Mammary epithelial cell (primary cell): Measurements from ENCODE around the gene HIP1.

Source experiments
- CTCF ChIP-seq, 2 donors: IDR thresholded peaks in 1 of 2; conservative IDR thresholded peaks in 1 of 2; 2 replicates each; pipeline ENCODE4 v1.5.1; 2011 to 2012; ENCODE audit warnings: inconsistent platforms in 2 of 2, low read length in 2 of 2, mild to moderate bottlenecking in 2 of 2, control low read depth in 1 of 2, low read depth in 1 of 2; ENCODE audit not compliant: insufficient read depth in 1 of 2; ENCODE audit errors: extremely low read depth in 1 of 2
- EZH2 ChIP-seq: IDR thresholded peaks from 2 replicates; pipeline ENCODE4 v1.6.1; 2012; ENCODE audit warnings: low read length, inconsistent platforms, borderline replicate concordance

GRCh38 chr7:75590373-75591005 is 148.3 kb downstream of the HIP1 start:
- no peak for TF ChIP-seq CTCF (conservative IDR thresholded peaks at IDR 0.05 in 1 of 2, IDR thresholded peaks at IDR 0.05 in 1 of 2; ENCODE audit: extremely low read depth in 1 of 2, insufficient read depth in 1 of 2, low read depth in 1 of 2, low read length in 2 of 2)
- TF ChIP-seq EZH2: no peak
